Activated CD4-positive, alpha-beta T cell treated with anti-CD3 and anti-CD28 coated beads, Interleukin-2, amount 50 U/mL, for 4 hours (primary cell): ENCODE measurements around the gene HOGA1.

Experiments used
- DNase-seq, 2 experiments: peaks; one replicate each; pipeline ENCODE4 v3.0.0-alpha.2; 2020

HOGA1 gene

DNA sequence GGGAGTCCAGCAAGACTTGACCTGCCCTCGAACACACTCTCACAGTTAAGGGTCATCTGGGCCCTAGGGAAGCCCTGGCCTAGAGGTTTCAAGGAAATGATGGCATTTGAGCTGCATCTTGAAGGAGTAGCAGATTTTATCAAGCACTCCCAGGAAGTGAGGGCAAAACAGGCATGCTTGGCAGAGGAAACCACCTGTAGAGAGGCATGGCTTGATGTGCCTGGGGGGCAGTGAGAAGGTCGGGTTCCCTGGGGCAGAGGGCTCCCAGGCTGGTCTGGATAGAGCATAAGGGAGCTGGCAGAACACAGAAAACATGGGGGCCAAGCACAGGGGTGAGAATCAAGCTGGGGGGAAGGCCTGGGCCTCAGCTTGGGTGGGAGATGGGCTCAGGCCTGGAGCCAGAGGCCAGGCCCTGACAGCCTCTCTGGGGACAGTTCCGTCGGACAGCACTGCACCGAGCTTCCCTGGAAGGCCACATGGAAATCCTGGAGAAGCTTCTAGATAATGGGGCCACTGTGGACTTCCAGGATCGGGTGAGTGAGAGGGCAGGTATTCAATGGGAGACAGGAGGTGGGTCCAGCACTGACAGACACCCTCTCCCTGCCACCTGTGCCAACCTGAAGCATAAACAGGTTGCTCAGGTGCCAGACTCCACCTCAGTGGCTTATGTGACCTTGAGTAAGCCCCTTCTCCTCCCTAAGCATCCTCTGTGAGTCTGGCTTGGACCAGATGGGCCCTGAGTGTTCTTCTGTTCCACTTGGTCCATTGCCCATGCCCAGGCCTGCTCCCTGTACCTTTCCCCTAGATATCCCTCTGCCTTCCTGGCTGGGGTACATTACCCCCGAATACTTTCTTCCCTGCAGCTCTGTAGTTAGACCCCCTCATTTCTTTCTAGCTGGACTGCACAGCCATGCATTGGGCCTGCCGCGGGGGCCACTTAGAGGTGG lies 3.5 kb upstream of the HOGA1 start:
- no peak for DNase-seq

DNA sequence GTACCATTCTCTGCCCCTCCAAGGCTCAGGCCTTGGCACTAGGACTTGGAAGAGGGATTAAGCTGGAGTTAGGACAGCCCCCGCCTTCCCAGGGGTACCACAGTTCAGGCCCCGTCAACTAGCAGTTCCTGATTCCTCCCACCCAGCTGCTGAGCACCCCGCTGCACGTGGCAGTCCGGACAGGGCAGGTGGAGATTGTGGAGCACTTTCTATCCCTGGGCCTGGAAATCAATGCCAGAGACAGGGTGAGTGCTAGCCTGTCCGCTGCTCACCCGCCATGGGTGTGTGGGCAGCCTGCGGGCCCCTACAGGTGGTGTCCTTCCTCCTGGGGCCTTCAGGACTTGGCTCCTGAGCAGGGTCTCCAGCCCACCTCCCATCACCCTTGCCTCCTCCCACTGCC lies 2.0 kb upstream of the HOGA1 start:
- no peak for DNase-seq

GRCh38 chr10:97583476-97583875 lies 713 bp upstream of the HOGA1 start:
- no peak for DNase-seq

DNA sequence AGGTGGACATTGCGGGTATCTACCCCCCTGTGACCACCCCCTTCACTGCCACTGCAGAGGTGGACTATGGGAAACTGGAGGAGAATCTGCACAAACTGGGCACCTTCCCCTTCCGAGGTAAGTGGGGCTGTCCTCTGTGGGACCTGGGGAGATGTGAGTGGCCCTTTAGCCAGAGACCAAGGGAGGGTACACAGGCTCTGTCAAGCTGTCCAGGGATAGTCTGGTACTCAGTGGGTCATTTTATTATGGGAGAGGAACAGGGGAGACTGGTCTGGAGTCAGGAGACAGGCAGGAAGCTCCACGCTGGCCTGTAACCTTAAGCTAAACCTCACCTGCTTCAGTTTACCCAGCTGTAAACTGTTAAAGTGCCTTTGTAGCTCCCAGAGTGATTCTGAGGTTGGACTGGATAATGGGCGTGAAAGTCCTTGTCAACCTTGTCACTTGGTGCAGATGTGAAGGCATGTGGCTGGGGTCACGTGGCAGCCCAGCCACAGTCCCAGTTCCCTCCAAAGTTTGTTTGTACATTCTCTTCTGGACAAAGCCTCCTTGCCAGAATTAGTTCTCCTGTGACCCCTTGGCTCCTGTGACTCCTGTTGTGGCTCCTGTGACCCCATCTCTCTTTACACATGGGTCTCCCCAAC lies 729 bp downstream of the HOGA1 start:
- no peak for DNase-seq

DNA sequence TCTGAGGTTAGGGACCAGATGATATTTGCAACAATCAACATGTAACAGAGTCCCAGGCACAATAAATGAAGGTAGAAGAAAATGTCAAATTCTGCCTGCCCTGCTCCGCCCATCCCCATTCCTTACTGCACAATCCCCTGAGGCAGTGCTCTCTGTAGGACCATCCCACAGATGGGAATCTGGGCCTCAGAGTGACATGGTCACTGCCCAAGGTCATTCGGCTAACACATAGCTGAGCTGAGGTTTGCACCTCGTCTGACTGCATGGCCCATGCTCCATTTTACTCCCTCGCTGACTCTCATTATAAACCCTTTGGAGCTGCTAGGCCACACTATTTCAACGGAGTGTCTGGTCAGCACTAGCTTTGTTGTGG lies 1.2 kb downstream of the HOGA1 start:
- no peak for DNase-seq

- DNase-seq, result no peak
Measured at GRCh38 chr10:97587183-97587582, 3.0 kb downstream of the HOGA1 start.

DNA sequence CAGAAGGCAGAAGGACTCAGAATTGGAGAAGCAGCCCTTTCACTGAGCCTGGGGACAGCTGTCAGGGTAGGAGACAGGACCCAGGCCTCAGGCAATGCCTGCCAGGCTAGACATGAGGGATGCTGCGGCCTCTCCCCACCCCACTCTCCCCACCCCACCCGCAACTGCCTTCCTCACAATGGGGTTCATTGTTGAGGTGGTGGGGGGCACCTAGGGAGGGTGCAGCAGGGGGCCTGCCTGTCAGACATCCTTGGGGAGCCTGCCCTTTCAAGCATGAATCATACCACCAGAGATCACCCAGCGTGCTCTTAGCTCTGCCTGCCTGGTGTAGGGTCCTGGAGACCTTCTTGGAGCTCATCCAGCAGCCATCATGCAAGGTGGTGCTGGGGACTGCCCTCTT lies 5.3 kb downstream of the HOGA1 start, which contains the start of gene C10orf62:
Gene C10orf62 (plus strand): TSS at position 243 of the 400 bp plus-strand sequence. CDS start 177 bp downstream, outside the sequence.
- no peak for DNase-seq

DNA sequence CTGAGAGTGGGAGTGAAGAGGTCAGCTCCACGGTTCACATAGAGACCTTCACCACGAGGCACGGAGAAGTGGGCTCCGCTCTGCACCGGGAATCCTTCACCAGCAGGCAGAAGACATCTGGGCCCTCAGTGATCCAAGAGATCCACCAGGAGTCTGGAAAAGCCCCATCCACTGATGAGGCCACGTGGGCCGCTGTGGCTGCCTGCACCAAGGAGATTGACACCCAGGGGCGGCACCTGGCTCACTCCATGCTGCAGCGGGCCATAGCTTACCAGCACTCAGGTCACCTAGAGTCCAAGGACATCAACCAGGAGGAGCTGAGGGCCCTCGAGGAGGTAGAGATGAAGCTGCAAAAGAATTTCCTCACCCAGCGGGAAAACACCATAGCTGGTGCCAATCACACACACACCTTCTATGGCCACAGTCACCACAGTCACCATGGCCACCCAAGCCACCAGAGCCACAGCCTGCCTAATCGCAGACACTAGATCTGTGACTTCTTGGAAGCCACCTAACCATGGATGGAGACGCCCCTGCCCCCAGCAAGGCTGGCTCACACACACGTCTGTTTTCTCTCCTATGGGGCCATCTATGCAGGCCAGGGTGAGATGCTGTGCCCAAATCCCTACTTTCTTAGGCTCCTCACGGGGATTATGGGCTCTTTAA lies 6.0 kb downstream of the HOGA1 start:
- no peak for DNase-seq

- no peak for DNase-seq
Measured at GRCh38 chr10:97590748-97591495, 6.7 kb downstream of the HOGA1 start.

DNA sequence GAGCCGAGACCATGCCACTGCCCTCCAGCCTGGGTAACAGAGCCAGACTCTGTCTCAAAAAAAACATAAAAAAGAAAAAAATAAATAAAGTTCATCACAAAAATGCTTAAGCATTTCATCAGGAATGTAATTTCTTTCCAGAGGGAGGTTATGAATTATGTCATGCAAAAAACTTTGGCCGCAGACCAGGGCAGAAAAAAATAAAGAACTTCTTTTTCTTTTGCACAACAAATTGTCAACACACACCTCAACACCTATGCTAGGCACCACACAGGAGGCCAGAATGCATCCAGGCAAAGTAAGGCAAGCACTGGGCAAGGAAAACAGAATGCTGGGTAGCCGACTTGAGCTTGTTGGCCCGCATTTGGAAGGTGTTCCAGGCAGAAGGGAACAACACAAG lies 9.2 kb downstream of the HOGA1 start:
- no peak for DNase-seq

DNA sequence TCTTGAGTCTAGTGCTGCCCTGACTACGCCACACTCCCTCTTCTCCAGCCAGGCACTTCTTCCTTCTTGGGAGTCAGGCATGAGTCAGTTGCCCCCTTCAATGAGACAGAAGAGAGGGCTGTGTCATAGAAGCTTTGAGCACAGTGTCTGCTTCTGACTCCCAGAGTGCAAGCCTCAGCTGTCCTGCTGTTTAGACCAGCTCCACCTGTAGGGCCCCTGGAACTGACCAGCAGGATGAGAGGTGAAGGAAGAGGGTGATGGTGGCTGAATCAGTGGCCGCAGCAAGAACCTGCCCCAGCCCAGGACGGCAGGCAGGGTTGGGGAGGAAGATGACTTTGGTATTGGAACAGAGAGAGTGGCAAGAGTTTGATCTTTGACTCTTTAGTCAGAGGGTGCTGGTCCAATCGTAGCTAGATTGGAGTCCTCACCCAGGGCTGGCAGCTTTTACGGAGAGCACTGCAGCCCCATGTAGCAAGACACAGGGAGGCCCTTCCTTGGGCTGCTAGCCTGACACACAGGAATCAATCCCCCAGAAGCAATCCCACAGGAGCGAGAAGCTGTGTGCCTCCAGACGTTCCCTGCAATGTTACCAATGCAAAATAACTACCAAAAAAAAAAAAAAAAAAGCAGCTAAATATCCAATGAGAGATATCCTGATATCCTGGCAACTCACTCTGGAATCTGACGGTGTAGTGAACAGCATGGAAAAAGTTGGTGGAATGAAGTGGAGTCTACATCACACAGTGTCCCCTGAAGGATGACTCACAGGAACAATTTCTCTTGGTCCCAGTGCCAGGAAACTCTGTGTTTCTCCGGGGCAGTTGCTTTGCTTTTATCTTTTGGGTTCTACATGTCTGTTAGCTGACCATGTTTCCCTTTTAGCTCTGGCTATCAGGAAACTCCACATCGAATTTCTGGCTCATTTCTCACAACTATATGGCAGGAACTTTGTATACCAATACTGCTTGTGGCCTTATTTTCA lies 12.2 kb downstream of the HOGA1 start:
- DNase-seq, result no peak

GRCh38 chr10:97597778-97598177 lies 13.6 kb downstream of the HOGA1 start:
- no peak for DNase-seq

GRCh38 chr10:97598407-97599271 lies 14.4 kb downstream of the HOGA1 start:
- no peak for DNase-seq

DNA sequence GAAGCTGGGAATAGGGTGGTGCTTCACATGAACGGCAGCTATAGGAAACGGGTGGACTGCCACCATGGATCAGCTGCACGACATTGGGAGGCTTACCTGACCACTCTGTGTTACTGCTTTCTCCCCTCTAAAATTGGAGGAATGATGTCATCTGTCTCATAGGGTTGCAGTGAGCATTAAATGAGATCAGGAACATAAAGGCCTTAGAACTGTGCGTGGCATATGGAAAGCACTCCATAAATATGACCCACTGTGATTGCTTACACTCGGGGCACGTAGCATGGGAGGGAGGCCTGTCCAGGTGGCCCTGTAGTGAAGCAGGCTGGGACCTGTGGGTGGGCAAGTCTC lies 15.1 kb downstream of the HOGA1 start:
- no peak for DNase-seq

DNA sequence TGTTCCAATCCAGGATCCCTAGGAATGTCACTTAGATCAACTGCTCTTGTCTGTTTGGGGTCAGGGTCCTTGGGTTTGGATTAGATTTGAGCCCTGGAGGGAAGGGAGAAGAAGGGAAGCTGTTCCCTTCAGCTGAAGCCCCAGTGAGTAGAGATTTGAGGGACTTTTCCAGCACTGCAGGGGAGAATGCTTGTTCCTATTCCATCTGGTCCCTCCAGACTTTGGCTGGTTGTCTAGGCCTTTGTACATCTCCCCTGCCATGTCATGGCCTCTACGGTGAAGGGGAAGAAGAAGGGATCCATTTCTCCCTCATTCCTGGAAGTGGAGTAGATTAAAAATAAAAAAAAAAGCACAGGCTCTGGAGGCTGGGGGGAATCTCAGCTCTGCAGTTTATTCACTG lies 16.4 kb downstream of the HOGA1 start:
- DNase-seq, result no peak

GRCh38 chr10:97601268-97602215 lies 17.4 kb downstream of the HOGA1 start:
- DNase-seq, result no peak

DNA sequence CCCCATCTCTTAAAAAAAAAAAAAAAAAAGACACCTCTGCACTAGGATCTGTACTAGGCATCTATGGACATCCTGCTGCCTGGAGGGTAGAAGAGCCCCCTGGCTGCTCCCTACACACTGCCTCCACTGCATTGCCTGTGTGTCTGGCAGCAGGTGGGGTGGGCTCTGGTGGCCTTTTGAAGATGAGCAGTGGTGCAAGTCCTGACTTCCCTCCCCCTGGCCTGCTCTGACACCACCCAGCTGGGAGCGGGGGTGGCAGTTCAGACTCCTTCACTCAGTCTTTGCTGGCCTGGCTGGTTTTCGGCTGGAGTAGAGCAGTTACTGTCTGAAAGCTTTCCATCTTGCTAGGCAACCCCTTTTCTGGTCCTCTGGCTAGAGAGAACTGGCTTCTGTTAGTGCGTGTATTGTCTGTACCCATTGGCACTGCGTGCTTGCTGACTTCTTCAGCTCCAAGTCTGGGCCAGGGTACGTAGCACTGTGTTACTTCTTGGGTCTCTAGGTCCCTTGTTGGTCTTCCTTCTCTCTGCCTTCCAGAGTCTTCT lies 23.0 kb downstream of the HOGA1 start:
- no peak for DNase-seq

- no peak for DNase-seq
Measured at GRCh38 chr10:97608991-97609561, 24.9 kb downstream of the HOGA1 start.

- DNase-seq, result no peak
Measured at GRCh38 chr10:97611473-97611872, 27.3 kb downstream of the HOGA1 start.
